GM12864 (cell line): ENCODE data around the gene TMEM120B.
"Not testable (repeated sequence)": the region's sequence is repeated elsewhere in the genome, so short reads cannot be mapped to it uniquely, and the experiment has no call there.

Experiments
- DNase-seq: peaks from one replicate; pipeline ENCODE4 v3.0.0-alpha.2; 2011; ENCODE audit warnings: low read depth
- H3K4me3 ChIP-seq: 2 replicates; pipeline ENCODE4 v1.5.1; 2011; ENCODE audit warnings: mild to moderate bottlenecking, low read depth, low read length, control low read depth
- CTCF ChIP-seq: IDR thresholded peaks from 2 replicates; pipeline ENCODE4 v1.5.1; 2011; ENCODE audit warnings: low read depth, mild to moderate bottlenecking, moderate library complexity, low read length, control low read depth, inconsistent platforms; ENCODE audit errors: missing control alignments

The TMEM120B gene

GRCh38 chr12:121678305-121678704, 34.2 kb upstream of the TMEM120B start:
- TF ChIP-seq CTCF: no peak
- no peak for DNase-seq
- H3K4me3 ChIP-seq: no peak overlapping the region

GRCh38 chr12:121678716-121679300, 33.7 kb upstream of the TMEM120B start:
- no peak for TF ChIP-seq CTCF
- H3K4me3 ChIP-seq: no peak overlapping the region
- DNase-seq: no peak

GRCh38 chr12:121679661-121680197, 32.8 kb upstream of the TMEM120B start:
- not testable (repeated sequence) for H3K4me3 ChIP-seq, DNase-seq

- H3K4me3 ChIP-seq: no peak overlapping the region
- no peak for DNase-seq
- TF ChIP-seq CTCF: no peak
Measured at GRCh38 chr12:121688966-121689365, 23.6 kb upstream of the TMEM120B start.

- no peak for DNase-seq
- no peak for TF ChIP-seq CTCF
- no peak overlapping the region for H3K4me3 ChIP-seq
Measured at GRCh38 chr12:121689430-121689829, 23.1 kb upstream of the TMEM120B start.

GRCh38 chr12:121692744-121693143, 19.8 kb upstream of the TMEM120B start:
- not testable (repeated sequence) for DNase-seq, H3K4me3 ChIP-seq

- no peak for TF ChIP-seq CTCF
- H3K4me3 ChIP-seq: no peak overlapping the region
- no peak for DNase-seq
Measured at GRCh38 chr12:121693155-121693687, 19.3 kb upstream of the TMEM120B start.

- H3K4me3 ChIP-seq: no peak overlapping the region
- no peak for DNase-seq
- TF ChIP-seq CTCF: peak; percentile 16
Measured at GRCh38 chr12:121697093-121697698, 15.4 kb upstream of the TMEM120B start.

GRCh38 chr12:121697861-121698260, 14.7 kb upstream of the TMEM120B start:
- not testable (repeated sequence) for H3K4me3 ChIP-seq, DNase-seq
